Stomach smooth muscle (tissue), 2 donors: ENCODE measurements around the gene PEPD.

Experiments used
- H3K27ac ChIP-seq: one replicate; pipeline ENCODE4 v1.7.0; 2013; ENCODE audit warnings: mild to moderate bottlenecking, low read length, inconsistent platforms
- H3K27me3 ChIP-seq, 2 donors: one replicate each; pipeline ENCODE4 v1.7.0; 2013; ENCODE audit warnings: low read length in 2 of 2; ENCODE audit not compliant: insufficient read depth in 2 of 2, control insufficient read depth in 1 of 2
- H3K36me3 ChIP-seq, 2 donors: one replicate each; pipeline ENCODE4 v1.7.0; 2013; ENCODE audit warnings: low read length in 2 of 2; ENCODE audit not compliant: control insufficient read depth in 2 of 2, insufficient read depth in 2 of 2
- H3K4me1 ChIP-seq: one replicate; pipeline ENCODE4 v1.7.0; 2013; ENCODE audit warnings: low read length; ENCODE audit not compliant: control insufficient read depth, insufficient read depth
- H3K4me3 ChIP-seq, 2 donors: one replicate each; pipeline ENCODE4 v1.7.0; 2013; ENCODE audit warnings: low read length in 2 of 2
- H3K9ac ChIP-seq, 2 donors: one replicate each; pipeline ENCODE4 v1.7.0; 2013; ENCODE audit warnings: low read length in 2 of 2, mild to moderate bottlenecking in 1 of 2
- H3K9me3 ChIP-seq, 2 donors: one replicate each; pipeline ENCODE4 v1.7.0; 2013; ENCODE audit warnings: low read length in 2 of 2; ENCODE audit not compliant: control insufficient read depth in 2 of 2
- donor health status: healthy.
- donor health status: Pancreatic carcinoma.

The PEPD gene

DNA sequence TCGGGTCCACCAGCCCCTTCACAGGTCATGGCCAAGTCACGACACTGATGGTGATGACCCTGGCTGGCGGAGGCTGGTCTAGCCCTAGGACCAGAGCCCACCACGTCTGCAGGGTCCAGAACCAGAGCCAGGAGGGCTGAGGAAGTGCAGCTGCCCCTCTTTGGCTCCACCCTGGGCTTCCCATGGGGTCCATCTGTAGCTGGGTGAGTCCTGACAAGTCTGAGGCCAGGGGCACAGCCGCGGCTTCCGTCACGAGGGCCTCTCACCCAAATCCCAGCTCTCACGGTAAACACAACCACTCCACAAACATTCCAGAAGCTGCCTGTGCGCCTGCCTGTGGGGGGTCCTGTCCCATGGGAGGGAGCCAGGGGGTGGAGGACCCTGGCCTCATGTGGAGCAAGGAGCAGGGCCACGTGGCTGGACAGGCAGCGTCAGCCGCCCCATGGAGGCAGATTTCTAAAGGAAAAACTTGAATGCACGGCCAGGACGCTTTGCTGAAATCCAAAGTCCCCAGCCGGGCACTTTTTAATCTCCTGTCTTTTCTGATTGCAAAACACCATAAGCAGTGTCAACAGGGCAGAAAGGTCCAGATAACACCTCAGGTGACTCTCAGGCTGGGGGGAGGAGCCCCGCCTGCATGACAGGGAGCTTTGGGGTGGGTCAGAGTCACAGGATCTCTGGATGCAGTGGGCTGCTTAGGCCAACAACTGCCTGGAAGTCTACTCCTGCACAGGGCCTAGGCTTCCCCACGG, 118.2 kb downstream of the PEPD start:
- H3K4me3 ChIP-seq = no peak overlapping the region
- H3K27ac ChIP-seq = no peak overlapping the region
- H3K27me3 ChIP-seq = no peaks in the 10 kb centered on the region
- H3K9ac ChIP-seq = no peak overlapping the region
- H3K9me3 ChIP-seq = no peaks in the 10 kb centered on the region
- peaks cover 21% of the 10 kb centered on the region for H3K4me1 ChIP-seq
- H3K36me3 ChIP-seq = no peaks in the 10 kb centered on the region

DNA sequence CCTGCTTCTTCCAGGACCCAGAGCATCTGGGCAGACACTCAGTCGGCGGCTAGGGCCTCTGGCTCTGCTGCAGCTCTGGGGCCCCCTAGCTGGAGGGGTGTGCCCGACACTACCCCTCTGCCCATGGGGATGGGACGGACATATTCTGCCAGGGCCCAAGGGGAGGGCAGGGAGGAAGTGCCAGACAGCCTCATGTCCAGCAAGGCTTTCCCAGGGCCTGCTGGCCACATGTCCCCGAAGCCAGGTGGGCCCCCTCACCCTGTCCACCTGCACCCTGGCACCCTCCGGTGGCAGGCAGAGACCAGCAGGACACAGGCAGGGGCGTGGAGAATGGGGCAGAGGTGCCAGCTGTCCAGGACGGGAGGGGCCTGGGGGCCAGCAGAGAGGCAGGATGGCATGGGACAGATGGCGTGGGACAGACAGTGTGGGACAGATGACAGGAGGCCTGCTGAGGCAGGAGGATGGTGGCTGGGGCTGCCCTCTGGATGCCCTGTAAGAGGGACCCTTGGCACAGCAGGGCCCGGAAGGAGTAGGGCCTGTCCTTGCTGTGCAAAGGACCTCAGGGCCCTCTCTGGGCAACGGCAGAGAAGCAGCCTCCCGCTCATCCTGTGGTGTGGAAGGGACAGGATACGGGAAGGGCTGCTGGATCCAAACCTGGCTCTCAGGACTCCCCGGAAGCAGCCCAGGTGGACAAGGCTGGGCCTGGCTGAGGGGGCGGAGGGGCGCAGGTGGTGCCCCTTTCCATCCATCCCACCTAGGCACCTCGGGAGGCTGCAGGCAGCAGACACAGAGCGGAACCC, 119.0 kb downstream of the PEPD start:
- H3K36me3 ChIP-seq = no peaks in the 10 kb centered on the region
- H3K4me3 ChIP-seq = no peak overlapping the region
- H3K9me3 ChIP-seq = no peaks in the 10 kb centered on the region
- no peak overlapping the region for H3K27ac ChIP-seq
- H3K4me1 ChIP-seq = peaks cover 21% of the 10 kb centered on the region
- no peaks in the 10 kb centered on the region for H3K27me3 ChIP-seq
- H3K9ac ChIP-seq = no peak overlapping the region

DNA sequence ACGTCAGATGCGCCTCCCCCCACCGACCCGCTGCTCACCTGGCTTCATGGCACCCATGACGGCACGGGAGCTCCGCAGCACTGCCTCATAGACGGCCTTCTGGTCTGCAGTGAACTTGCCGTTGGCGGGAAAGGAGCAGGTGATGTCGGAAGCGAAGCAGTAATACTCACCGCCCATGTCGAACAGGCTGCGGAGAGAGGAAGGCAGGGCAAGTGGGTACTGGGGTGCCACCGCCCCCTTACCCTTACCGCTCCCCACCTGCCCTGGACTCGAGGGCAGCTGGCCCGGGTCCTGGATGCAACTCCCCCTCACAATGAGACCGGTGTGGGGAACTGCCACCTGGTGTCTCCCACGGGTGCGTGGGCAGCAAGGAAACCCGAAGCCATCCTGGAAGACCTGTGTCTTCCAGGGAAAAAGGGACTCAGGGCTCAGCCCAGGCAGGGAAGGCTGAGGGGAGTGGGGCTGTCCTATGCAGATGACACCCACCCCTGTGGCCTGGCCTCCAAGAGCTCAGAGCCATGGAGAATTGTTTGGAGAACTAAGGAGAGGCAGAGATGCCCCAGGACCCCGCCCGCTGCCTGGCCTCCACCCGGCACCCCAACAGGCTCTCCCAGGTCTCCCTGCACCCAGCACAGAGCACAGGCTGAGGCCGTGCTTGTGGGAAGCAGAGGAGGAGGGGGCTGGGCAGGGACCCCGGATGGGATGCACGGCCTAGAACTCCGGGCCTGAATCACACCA, 119.7 kb downstream of the PEPD start:
- Histone ChIP-seq H3K4me3 (no peak overlapping the region), H3K9ac (no peak overlapping the region), H3K27me3 (no peaks in the 10 kb centered on the region), H3K36me3 (no peaks in the 10 kb centered on the region), H3K9me3 (no peaks in the 10 kb centered on the region), H3K4me1 (peaks cover 22% of the 10 kb centered on the region), H3K27ac (no peak overlapping the region)

DNA sequence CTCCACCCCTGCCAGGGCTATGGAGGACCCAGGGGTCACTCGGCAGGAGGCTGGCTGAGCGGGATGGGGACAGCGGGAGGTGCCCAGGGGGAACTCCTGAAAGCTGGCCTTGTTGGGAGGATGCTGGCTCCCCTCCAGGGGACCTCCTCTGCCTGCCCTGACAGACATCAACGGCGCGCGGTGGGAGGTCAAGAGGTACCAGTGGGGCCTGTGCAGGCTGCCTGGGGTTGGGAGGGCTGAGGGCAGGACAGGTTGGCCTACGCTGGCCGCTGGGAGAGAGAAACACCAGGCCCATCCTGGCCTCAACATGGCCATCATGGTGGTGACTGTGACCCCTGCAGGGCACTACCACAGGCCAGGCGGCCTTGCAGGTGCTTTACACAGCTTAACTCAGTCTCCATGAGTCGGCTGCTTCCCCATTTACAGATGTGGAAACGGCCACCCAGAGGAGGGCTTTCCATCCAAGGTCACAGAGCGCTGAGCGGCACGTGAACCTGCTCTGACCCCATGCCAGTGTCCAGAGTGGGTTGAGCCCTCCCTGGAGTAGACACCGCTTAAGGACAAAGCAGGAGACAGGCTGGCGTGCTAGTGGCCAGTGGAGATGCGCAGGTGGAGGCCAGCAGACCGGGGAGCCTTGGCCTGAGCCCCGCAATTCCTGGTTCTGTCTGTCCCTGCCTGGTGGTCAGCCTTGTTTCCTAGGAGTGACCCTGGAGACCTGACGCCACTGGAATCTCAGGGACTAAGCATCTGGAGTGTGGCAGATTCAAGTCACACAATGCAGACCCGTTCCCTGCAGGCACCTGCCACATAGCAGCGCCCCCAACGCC, 120.5 kb downstream of the PEPD start:
- Histone ChIP-seq H3K27me3 (no peaks in the 10 kb centered on the region), H3K4me3 (no peak overlapping the region), H3K9ac (no peak overlapping the region), H3K36me3 (no peaks in the 10 kb centered on the region), H3K9me3 (no peaks in the 10 kb centered on the region), H3K4me1 (peaks cover 18% of the 10 kb centered on the region), H3K27ac (no peak overlapping the region)

DNA sequence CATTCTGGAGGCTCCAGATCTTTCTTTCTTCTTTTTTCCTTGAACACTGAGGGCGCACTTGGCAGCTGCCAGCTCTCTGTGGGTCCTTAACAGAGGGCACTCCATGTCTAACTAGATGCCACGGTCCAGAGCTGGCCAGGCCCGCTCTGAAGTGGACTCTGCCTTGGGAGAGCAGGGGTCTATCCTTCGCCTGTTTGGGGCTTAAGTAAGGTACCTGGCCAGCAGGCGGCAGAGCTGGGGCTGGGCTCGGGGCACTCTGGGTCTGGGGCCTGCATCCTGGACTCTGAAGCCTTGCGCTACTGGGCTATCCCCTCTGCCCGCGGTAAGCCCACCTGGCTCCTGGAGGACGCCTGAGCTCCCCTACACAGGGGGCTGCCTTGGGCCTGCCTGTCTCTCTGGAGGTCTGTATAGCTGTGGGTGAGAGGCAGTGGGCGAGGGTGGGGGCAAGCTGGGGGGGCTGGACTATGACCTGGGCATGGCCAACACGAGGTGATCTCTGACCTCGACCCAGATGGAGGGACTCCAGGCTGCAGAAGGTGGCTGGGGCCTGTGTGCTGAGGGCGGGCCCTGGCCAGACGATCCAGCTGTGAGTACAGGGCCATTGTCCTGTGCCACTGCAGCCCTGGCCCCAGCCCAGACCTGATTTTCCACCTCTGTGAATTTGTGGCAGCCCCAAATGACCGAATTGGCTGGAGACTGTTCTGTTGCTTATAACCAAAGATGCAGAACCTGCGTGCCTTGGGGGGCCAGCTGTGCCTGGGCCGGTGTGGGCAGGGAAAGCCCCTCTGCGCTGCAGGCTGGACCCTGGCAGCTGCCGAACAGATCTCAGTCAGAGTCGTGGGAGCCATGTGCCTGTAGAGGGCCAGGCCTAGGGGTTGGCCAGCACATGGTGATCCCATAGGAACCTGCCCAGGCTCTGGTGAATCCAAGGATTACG, 121.6 kb downstream of the PEPD start:
- Histone ChIP-seq H3K27me3 (no peaks in the 10 kb centered on the region), H3K4me3 (no peak overlapping the region), H3K4me1 (peaks cover 18% of the 10 kb centered on the region), H3K27ac (no peak overlapping the region), H3K9ac (no peak overlapping the region), H3K36me3 (no peaks in the 10 kb centered on the region), H3K9me3 (no peaks in the 10 kb centered on the region)

DNA sequence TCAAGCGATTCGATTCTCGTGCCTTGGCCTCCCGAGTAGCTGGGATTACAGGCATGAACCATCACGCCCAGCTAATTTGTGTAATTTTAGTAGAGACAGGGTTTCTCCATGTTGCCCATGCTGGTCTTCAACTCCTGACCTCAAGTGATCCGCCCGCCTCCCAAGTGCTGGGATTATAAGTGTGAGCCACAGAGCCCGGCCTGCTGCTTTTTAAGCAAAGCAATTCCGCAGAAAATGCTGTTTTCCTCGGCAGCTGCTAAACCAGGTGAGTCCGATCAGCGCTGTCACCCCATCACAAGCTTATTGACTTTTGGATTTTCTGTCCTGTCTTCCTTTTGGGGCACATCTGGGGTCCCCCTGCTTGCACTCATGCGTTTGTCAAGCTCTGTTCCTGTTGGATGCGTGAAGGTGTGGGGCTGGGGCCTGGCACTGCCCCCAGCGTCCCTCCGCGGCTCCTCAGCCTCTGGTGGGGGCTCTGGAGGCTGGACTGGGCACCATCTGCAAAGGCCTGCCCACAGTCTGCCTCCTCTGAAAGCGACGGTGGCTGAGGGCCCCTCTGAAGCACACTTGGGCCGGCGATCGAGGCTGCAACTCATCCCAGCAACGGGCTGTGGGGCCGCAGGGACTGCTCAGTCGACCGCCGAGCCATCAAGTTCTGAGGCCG, 122.4 kb downstream of the PEPD start:
- Histone ChIP-seq H3K27ac (no peak overlapping the region), H3K4me1 (peaks cover 21% of the 10 kb centered on the region), H3K36me3 (no peaks in the 10 kb centered on the region), H3K27me3 (no peaks in the 10 kb centered on the region), H3K9ac (no peak overlapping the region), H3K9me3 (no peaks in the 10 kb centered on the region), H3K4me3 (no peak overlapping the region)

DNA sequence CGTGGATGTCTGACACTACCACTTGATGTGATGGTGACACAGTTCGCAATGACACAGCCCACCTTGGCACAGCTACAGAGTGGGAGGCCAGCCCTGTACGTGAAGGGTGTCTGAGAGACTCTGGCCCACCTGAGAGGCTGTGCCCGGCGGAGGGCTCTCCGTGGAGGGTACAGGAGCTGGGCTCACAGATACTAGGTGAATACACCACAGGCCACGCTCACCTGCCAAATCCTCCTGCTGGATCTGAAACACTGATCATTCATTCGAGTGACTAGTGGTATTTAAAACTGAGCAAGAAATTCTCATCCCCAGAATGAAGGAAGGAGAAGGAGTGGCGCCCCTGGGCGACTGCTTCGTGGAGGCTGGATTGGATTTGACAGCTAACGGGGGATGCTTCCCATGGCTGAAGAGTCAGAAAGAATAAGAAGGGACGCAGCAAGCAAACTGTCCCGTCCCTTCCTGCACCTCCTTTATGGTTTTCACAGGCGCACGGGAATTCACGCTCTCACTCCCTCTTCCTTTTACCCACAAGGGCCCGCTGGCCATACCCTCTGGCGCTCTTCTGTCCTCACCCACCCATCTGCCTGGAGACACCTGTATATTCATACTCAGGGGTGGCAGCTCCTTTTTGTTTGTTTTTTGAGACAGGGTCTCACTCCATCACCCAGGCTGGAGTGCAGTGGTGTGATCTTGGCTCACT, 123.1 kb downstream of the PEPD start:
- no peaks in the 10 kb centered on the region for H3K9me3 ChIP-seq
- no peak overlapping the region for H3K9ac ChIP-seq
- H3K36me3 ChIP-seq = no peaks in the 10 kb centered on the region
- H3K4me1 ChIP-seq = peaks cover 27% of the 10 kb centered on the region
- H3K27me3 ChIP-seq = no peaks in the 10 kb centered on the region
- H3K4me3 ChIP-seq = no peak overlapping the region
- H3K27ac ChIP-seq = no peak overlapping the region

DNA sequence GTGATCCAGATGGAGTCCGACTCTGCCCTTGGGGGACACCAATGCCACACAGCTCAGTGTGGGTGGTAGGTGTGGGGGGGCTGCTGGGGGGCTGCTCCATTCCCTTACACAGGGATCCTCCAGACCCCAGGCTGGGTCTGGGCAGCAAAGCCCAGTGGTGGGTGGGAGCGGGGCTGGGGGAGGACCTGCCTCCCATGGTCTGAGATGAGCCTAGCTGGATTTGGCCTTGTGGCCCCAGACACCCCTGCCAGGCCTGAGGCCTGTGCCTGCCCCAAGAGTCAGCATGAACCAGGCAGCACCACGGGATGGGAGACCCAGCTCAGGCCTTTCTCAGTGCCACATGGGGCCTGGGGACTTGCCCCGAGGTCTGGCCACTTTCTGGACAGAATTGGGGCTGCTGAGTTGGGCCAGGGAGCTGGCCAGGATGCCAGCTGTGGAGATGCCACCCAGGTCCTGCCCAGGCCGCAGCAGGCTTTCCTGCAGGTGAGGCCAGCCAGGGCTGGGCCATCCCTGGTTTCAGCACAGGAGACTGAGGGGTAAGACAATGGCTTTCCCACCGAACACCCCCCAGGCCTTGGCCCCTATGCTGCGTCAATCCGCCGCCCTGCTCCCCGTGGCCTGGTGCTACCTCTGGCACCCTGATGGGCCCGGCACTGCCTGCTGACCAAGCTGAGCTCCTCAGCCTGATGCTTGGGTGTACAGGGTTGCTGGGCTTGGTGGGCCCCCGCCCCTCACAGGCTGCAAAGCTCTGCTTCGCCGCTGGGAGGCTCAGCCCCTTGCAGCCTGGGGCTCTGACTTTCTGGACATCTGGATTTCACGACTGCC, 123.8 kb downstream of the PEPD start:
- H3K9ac ChIP-seq = no peak overlapping the region
- no peak overlapping the region for H3K27ac ChIP-seq
- H3K27me3 ChIP-seq = no peaks in the 10 kb centered on the region
- peaks cover 30% of the 10 kb centered on the region for H3K4me1 ChIP-seq
- no peaks in the 10 kb centered on the region for H3K9me3 ChIP-seq
- no peaks in the 10 kb centered on the region for H3K36me3 ChIP-seq
- no peak overlapping the region for H3K4me3 ChIP-seq
